Stomach (tissue), 9 donors: ENCODE measurements around the gene ABCD2. TPM values are rescaled to one million over a fixed set of nuclear protein-coding genes. Genes with fewer than 3 reads are reported as not detected.
"Not testable (repeated sequence)": the region's sequence is repeated elsewhere in the genome, so short reads cannot be mapped to it uniquely, and the experiment has no call there.

Source experiments
- DNase-seq, 2 donors: peaks; one replicate each; pipeline versions ENCODE4 v3.0.0 to v3.0.0-alpha.2; 2013 to 2019
- H3K27ac ChIP-seq, 5 donors: fragments of 200-600 bp in 4 of 5; sonication (generic) in 4 of 5; one replicate each; pipeline ENCODE4 v1.5.1; 2013 to 2019; ENCODE audit warnings: mild to moderate bottlenecking in 1 of 5, moderate library complexity in 1 of 5
- H3K27me3 ChIP-seq, 3 donors: fragments of 200-600 bp; sonication (generic); one replicate each; pipeline ENCODE4 v1.5.1; 2017 to 2019; ENCODE audit warnings: mixed run types in 1 of 3
- H3K36me3 ChIP-seq, 4 donors: fragments of 200-600 bp; sonication (generic); 1 replicate in 3 of 4; 2 replicates in 1 of 4; pipeline ENCODE4 v1.5.1; 2016 to 2019
- H3K4me1 ChIP-seq, 4 donors: fragments of 200-600 bp; sonication (generic); one replicate each; pipeline ENCODE4 v1.5.1; 2016 to 2019
- H3K4me3 ChIP-seq, 4 donors: fragments of 200-600 bp; sonication (generic) in 3 of 4; one replicate each; pipeline ENCODE4 v1.5.1; 2016 to 2019; ENCODE audit warnings: mild to moderate bottlenecking in 1 of 4
- H3K9me3 ChIP-seq, 4 donors: fragments of 200-600 bp; sonication (generic); one replicate each; pipeline ENCODE4 v1.5.1; 2016 to 2019
- CTCF ChIP-seq, 7 experiments: fragments of 450-650 bp in 4 of 7; fragments of 200-600 bp in 3 of 7; sonication (generic) in 3 of 7; IDR thresholded peaks; one replicate each; pipeline ENCODE4 v1.5.1; 2016 to 2019; ENCODE audit warnings: antibody characterized with exemption in 7 of 7, control low read depth in 2 of 7, mild to moderate bottlenecking in 1 of 7
- EP300 ChIP-seq: sonication (generic); formaldehyde crosslinking; IDR thresholded peaks from one replicate; pipeline ENCODE4 v1.6.1; 2017; ENCODE audit warnings: antibody characterized with exemption
- POLR2A ChIP-seq, 4 donors: fragments of 450-650 bp; IDR thresholded peaks; one replicate each; pipeline ENCODE4 v1.6.1; 2016; ENCODE audit warnings: antibody characterized with exemption in 4 of 4, control low read depth in 2 of 4, mild to moderate bottlenecking in 1 of 4, moderate library complexity in 1 of 4
- POLR2AphosphoS5 ChIP-seq, 3 donors: sonication (generic); formaldehyde crosslinking; IDR thresholded peaks; one replicate each; pipeline ENCODE4 v1.6.1; 2016; ENCODE audit warnings: antibody characterized with exemption in 3 of 3
- WGBS, 5 donors: extraction: QIAGEN DNeasy Blood & Tissue Kit in 3 of 5; methylation state at CpG; one replicate each; pipeline versions ENCODE4 v1.1.5 to v1.1.7; 2013 to 2018; 5-methylcytosine and 5-hydroxymethylcytosine counted together
- intact Hi-C: fragments of 100-400 bp; cut with DNase I; formaldehyde crosslinking; loops from one replicate; pipeline ENCODE4 v1.15.1; 2023; ENCODE audit warnings: low total_unique reads
- polyA plus RNA-seq, 3 donors: library from polyadenylated mRNA; stranded (reverse); fragments of 200-250 nt; gene quantifications; one replicate each; pipeline ENCODE4 v1.2.3, GENCODE V29; 2013
- total RNA-seq, 5 donors: library from RNA; depleted of rRNA; stranded (reverse); fragments of >200 nt; gene quantifications; one replicate each; pipeline versions ENCODE4 v1.1.0 to v1.2.3, GENCODE V29; 2014 to 2016
- donor health status: healthy with polysubstance abuse.
- donor health status: Bipolar disorder and iron deficiency.
- donor health status: healthy.

Gene ABCD2
- total and polyA plus RNA-seq, 8 donors = 0.06 to 4.9 (median 0.72) TPM; not detected in 2

- WGBS, 5 donors = 84 to 97% (median 90%) methylated on average over 1 of the region's 1 CpG
- Histone ChIP-seq H3K9me3 (no peaks in the 10 kb centered on the region), H3K4me1 (no peaks in the 10 kb centered on the region), H3K4me3 (no peak overlapping the region), H3K36me3 (no peaks in the 10 kb centered on the region), H3K27me3 (no peaks in the 10 kb centered on the region), H3K27ac (no peak overlapping the region)
- DNase-seq = no peak
- intact Hi-C loops = no loop called here
- TF ChIP-seq POLR2AphosphoS5 (IDR thresholded peaks at IDR 0.05) (no peak), POLR2A (IDR thresholded peaks at IDR 0.05) (no peak), EP300 (no peak), CTCF (IDR thresholded peaks at IDR 0.05) (no peak)
Measured at GRCh38 chr12:39627914-39628313, 8.3 kb upstream of the ABCD2 start.

GRCh38 chr12:39626033-39626814 is 6.6 kb upstream of the ABCD2 start:
- intact Hi-C loops = no loop called here
- Histone ChIP-seq H3K27me3 (no peaks in the 10 kb centered on the region), H3K4me3 (no peak overlapping the region), H3K9me3 (no peaks in the 10 kb centered on the region), H3K27ac (no peak overlapping the region), H3K36me3 (no peaks in the 10 kb centered on the region), H3K4me1 (no peaks in the 10 kb centered on the region)
- 81 to 90% (median 84%) methylated on average over 20 of the region's 20 CpGs for WGBS, 5 donors
- no peak for DNase-seq
- TF ChIP-seq POLR2AphosphoS5 (IDR thresholded peaks at IDR 0.05) (no peak), POLR2A (IDR thresholded peaks at IDR 0.05) (no peak), CTCF (IDR thresholded peaks at IDR 0.05) (no peak), EP300 (no peak)

- H3K27me3 ChIP-seq = no peaks in the 10 kb centered on the region
- WGBS, 5 donors = 55 to 81% (median 73%) methylated on average over 1 of the region's 1 CpG
- TF ChIP-seq POLR2AphosphoS5 (IDR thresholded peaks at IDR 0.05) (no peak), CTCF (IDR thresholded peaks at IDR 0.05) (no peak), POLR2A (IDR thresholded peaks at IDR 0.05) (no peak), EP300 (no peak)
- peaks cover 0 to 16% (median 8%) of the 10 kb centered on the region in 4 donors for H3K4me1 ChIP-seq
- no peak overlapping the region for H3K4me3 ChIP-seq
- no peak overlapping the region for H3K27ac ChIP-seq
- H3K36me3 ChIP-seq = no peaks in the 10 kb centered on the region
- no peak for DNase-seq
- intact Hi-C loops = no loop called here
- H3K9me3 ChIP-seq = no peaks in the 10 kb centered on the region
Measured at GRCh38 chr12:39623919-39624318, 4.3 kb upstream of the ABCD2 start.

- H3K4me3 ChIP-seq, H3K27ac ChIP-seq, H3K27me3 ChIP-seq, H3K9me3 ChIP-seq, DNase-seq, H3K36me3 ChIP-seq, intact Hi-C loops: not testable (repeated sequence)
- 92 to 95% (median 94%) methylated on average over 10 of the region's 10 CpGs for WGBS, 5 donors
- H3K4me1 ChIP-seq = peaks cover 0 to 22% (median 11%) of the 10 kb centered on the region in 4 donors
Measured at GRCh38 chr12:39623160-39623559, 3.6 kb upstream of the ABCD2 start.

GRCh38 chr12:39622306-39622705 is 2.7 kb upstream of the ABCD2 start:
- Histone ChIP-seq H3K27ac (no peak overlapping the region), H3K4me3 (no peak overlapping the region), H3K27me3 (no peaks in the 10 kb centered on the region), H3K36me3 (no peaks in the 10 kb centered on the region), H3K9me3 (no peaks in the 10 kb centered on the region), H3K4me1 (peaks cover 0 to 22% (median 11%) of the 10 kb centered on the region in 4 donors)
- DNase-seq = no peak
- intact Hi-C loops = no loop called here
- no peak for TF ChIP-seq POLR2A (IDR thresholded peaks at IDR 0.05)
- no peak for TF ChIP-seq EP300
- no peak for TF ChIP-seq CTCF (IDR thresholded peaks at IDR 0.05)
- TF ChIP-seq POLR2AphosphoS5 (IDR thresholded peaks at IDR 0.05) = no peak
- 37 to 52% (median 41%) methylated on average over 1 of the region's 1 CpG for WGBS, 5 donors
